Smooth muscle cell (in vitro differentiated cells): ENCODE data around the gene TRIM9. TPM values are rescaled to one million over a fixed set of nuclear protein-coding genes. Genes with fewer than 3 reads are reported as not detected.

Experiments
- DNase-seq: peaks from one replicate; lab custom pipeline; 2025; ENCODE audit not compliant: unreplicated experiment; lab: John Stamatoyannopoulos, UW
- H2AFZ ChIP-seq: fragments of 200-600 bp; sonication (generic); 2 replicates; pipeline ENCODE4 v1.6.0; 2016; ENCODE audit warnings: antibody characterized with exemption, low read depth, mild to moderate bottlenecking
- H3F3A ChIP-seq: fragments of 200-600 bp; sonication (generic); 2 replicates; pipeline ENCODE4 v1.6.0; 2017; ENCODE audit warnings: antibody characterized with exemption, low read depth
- H3K27ac ChIP-seq: fragments of 200-600 bp; sonication (generic); 2 replicates; pipeline ENCODE4 v1.5.1; 2016; ENCODE audit warnings: low read depth, mild to moderate bottlenecking
- H3K27me3 ChIP-seq: fragments of 200-600 bp; sonication (generic); 2 replicates; pipeline ENCODE4 v1.6.1; 2016; ENCODE audit warnings: low read depth, mild to moderate bottlenecking
- H3K36me3 ChIP-seq: fragments of 200-600 bp; sonication (generic); 2 replicates; pipeline ENCODE4 v1.5.1; 2016; ENCODE audit warnings: low read depth
- H3K4me1 ChIP-seq: fragments of 200-600 bp; sonication (generic); 2 replicates; pipeline ENCODE4 v1.5.1; 2016; ENCODE audit warnings: low read depth
- H3K4me2 ChIP-seq: fragments of 200-600 bp; sonication (generic); 2 replicates; pipeline ENCODE4 v1.6.0; 2016; ENCODE audit warnings: mild to moderate bottlenecking
- H3K4me3 ChIP-seq: fragments of 200-600 bp; sonication (generic); 2 replicates; pipeline ENCODE4 v1.5.1; 2016; ENCODE audit warnings: mild to moderate bottlenecking
- H3K79me2 ChIP-seq: fragments of 200-600 bp; sonication (generic); 2 replicates; pipeline ENCODE4 v1.6.0; 2016; ENCODE audit warnings: low read depth, mild to moderate bottlenecking
- H3K9ac ChIP-seq: fragments of 200-600 bp; sonication (generic); 2 replicates; pipeline ENCODE4 v1.6.0; 2016; ENCODE audit warnings: low read depth
- H3K9me3 ChIP-seq: fragments of 200-600 bp; sonication (generic); replicated peaks from 2 replicates; pipeline ENCODE4 v1.5.1; 2016; ENCODE audit warnings: low read depth
- H4K20me1 ChIP-seq: fragments of 200-600 bp; sonication (generic); 2 replicates; pipeline ENCODE4 v1.6.0; 2016; ENCODE audit warnings: low read depth
- CTCF ChIP-seq: fragments of 200-600 bp; sonication (generic); IDR thresholded peaks from 2 replicates; pipeline ENCODE4 v1.5.1; 2017; ENCODE audit warnings: borderline replicate concordance, mild to moderate bottlenecking, antibody characterized with exemption; ENCODE audit not compliant: insufficient read depth, poor library complexity, severe bottlenecking
- WGBS: methylation state at CpG from one replicate; pipeline ENCODE4 v1.1.7; 2016; ENCODE audit warnings: low lambda C conversion rate; 5-methylcytosine and 5-hydroxymethylcytosine counted together
- polyA plus RNA-seq: library from polyadenylated mRNA; unstranded; fragments of >200 nt; fragmentation: Nextera tagmentation; extraction: Ambion mirVana; gene quantifications from 2 replicates; pipeline ENCODE4 v1.2.1, GENCODE V29; 2016
- total RNA-seq: library from RNA; depleted of rRNA; stranded (reverse); fragments of >200 nt; gene quantifications from 2 replicates; pipeline ENCODE4 v1.2.3, GENCODE V29; 2014

TRIM9 gene
- total and polyA plus RNA-seq, 2 experiments from 2014 or later, result 0.57 to 1.5 TPM

- H3K4me1 ChIP-seq, result peaks cover 14% of the 10 kb centered on the region
- no peak overlapping the region for H3K9ac ChIP-seq
- H4K20me1 ChIP-seq, result no peaks in the 10 kb centered on the region
- no peak for DNase-seq
- TF ChIP-seq CTCF, result no peak
- no peaks in the 10 kb centered on the region for H3K27me3 ChIP-seq
- H3K36me3 ChIP-seq, result no peaks in the 10 kb centered on the region
- peak overlapping the region; percentile 25 for H3K4me2 ChIP-seq
- no peaks in the 10 kb centered on the region for H3F3A ChIP-seq
- H3K79me2 ChIP-seq, result no peaks in the 10 kb centered on the region
- H2AFZ ChIP-seq, result no peak overlapping the region
- peak overlapping the region; percentile 88 for H3K27ac ChIP-seq
- no peaks in the 10 kb centered on the region for H3K9me3 ChIP-seq
- WGBS, result 90% methylated on average over 2 of the region's 2 CpGs
- no peak overlapping the region for H3K4me3 ChIP-seq
Observed at GRCh38 chr14:51006324-51006723, 88.6 kb downstream of the TRIM9 start.

GRCh38 chr14:51004801-51005526 is 89.9 kb downstream of the TRIM9 start:
- no peak for TF ChIP-seq CTCF
- DNase-seq, result no peak
- no peaks in the 10 kb centered on the region for H3K36me3 ChIP-seq
- no peaks in the 10 kb centered on the region for H3K27me3 ChIP-seq
- H3K4me2 ChIP-seq, result peak overlapping the region; percentile 25
- no peaks in the 10 kb centered on the region for H3K79me2 ChIP-seq
- H4K20me1 ChIP-seq, result no peaks in the 10 kb centered on the region
- no peaks in the 10 kb centered on the region for H3F3A ChIP-seq
- H3K27ac ChIP-seq, result peak overlapping the region; percentile 11
- no peak overlapping the region for H3K9ac ChIP-seq
- H2AFZ ChIP-seq, result peak overlapping the region; percentile 2
- H3K9me3 ChIP-seq, result no peaks in the 10 kb centered on the region
- peaks cover 14% of the 10 kb centered on the region for H3K4me1 ChIP-seq
- WGBS, result 19% methylated on average over 6 of the region's 6 CpGs
- no peak overlapping the region for H3K4me3 ChIP-seq

GRCh38 chr14:51004352-51004800 is 90.5 kb downstream of the TRIM9 start:
- Histone ChIP-seq H3K36me3 (no peaks in the 10 kb centered on the region), H3K4me3 (no peak overlapping the region), H3K27ac (peak overlapping the region; percentile 11), H3K4me2 (peak overlapping the region; percentile 25), H2AFZ (peak overlapping the region; percentile 2), H4K20me1 (no peaks in the 10 kb centered on the region), H3K27me3 (no peaks in the 10 kb centered on the region), H3K4me1 (peaks cover 14% of the 10 kb centered on the region), H3F3A (no peaks in the 10 kb centered on the region), H3K9me3 (no peaks in the 10 kb centered on the region), H3K79me2 (no peaks in the 10 kb centered on the region), H3K9ac (no peak overlapping the region)
- DNase-seq, result no peak
- no peak for TF ChIP-seq CTCF
